GM21528 (cell line): Measurements from ENCODE around the gene SUPT6H.
"Not testable (repeated sequence)": the region's sequence is repeated elsewhere in the genome, so short reads cannot be mapped to it uniquely, and the experiment has no call there.

ENCODE experiments used
- ATAC-seq: cut with Tn5 transposase; IDR thresholded peaks from one replicate; pipeline ENCODE4 v1.9.1; 2021; ENCODE audit warnings: mild to moderate bottlenecking, moderate library complexity; ENCODE audit not compliant: unreplicated experiment, low FRiP score

The SUPT6H gene

DNA sequence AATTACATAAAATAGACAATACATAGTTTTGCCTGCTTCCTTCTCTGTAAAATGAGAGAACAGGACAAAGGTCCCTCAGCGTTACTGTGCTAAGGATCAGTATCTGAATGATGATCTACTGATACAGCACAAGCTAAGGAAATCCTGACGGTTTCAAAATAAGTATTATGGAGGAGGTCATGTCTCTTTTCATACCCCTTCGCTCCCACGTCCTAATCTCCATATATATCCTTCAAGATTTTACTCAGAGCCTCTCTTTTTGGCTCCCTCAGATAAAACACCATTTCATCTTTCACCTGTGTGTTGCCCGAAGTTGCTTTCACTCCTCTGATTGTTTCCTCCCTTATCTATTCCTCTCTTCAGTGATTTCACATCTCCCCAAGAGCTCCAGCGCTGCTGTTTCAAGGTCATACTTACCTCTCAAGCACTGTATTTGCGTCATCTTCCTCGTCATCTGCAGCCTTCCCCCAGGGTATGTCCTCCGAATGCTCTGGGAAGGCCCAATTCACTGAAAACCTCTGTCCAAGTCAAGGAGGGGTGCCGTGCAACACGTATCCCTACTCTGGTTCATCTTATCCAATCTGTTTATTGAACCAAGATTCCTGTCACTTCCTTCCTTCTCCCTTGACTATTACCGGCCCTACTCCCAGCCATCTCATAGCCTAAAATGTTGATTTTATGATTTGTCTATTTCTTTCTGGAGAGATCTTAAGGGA, 15.8 kb upstream of the SUPT6H start:
- no peak for ATAC-seq

DNA sequence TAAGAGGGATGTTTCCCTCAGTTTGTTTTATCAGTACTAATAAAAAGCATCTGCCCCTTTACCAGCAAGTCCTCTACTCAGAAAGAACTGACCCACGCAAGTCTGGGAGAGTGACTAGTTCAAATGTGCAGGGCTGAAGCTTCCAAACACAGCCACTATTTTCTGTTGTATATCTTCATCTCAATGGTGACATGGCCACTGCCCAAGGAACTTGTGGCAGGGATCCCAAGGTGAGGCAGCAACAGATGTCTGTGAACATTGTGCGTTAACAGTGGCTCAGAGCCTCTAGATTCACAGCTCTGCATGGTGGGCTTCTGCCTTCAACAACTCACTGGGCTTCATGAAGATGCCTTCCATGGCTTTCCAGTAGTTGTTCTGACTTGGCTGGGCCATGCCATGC, 13.3 kb upstream of the SUPT6H start:
- no peak for ATAC-seq

DNA sequence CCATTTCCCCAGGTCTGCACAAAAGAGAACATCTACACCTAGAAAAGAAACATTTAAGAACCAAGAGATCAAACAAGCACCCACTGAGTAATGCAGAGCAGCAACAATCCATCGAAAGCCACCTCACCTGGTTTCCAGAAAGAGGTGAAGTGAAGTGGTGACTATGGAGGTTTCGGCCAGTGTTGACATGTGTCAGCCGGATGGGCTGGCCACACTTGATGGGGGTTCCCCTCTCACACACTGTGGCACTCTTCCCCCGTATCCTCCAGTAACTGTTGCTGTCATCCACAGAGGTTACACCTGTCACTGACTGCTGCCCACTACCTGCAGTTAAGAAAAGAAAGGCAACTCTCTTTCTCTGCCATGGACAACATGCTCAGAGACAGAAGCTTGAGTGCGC, 6.8 kb upstream of the SUPT6H start:
- ATAC-seq = no peak

DNA sequence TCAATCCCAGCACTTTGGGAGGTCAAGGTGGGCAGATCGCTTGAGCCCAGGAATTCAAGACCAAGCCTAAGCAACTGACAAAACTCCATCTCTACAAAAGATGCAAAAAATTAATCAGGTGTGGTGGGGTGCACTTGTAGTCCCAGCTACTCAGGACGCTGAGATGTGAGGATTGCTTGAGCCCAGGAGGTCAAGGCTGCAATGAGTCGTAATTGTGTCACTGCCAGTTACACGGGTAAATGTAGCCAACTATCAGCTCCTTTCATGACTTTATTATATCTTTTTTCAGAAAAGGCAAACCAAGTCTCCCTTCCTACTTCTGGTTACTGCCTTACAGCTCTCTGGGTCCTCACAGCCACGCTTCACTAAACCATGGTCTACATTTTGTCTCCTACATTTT, 4.2 kb upstream of the SUPT6H start:
- ATAC-seq = no peak

DNA sequence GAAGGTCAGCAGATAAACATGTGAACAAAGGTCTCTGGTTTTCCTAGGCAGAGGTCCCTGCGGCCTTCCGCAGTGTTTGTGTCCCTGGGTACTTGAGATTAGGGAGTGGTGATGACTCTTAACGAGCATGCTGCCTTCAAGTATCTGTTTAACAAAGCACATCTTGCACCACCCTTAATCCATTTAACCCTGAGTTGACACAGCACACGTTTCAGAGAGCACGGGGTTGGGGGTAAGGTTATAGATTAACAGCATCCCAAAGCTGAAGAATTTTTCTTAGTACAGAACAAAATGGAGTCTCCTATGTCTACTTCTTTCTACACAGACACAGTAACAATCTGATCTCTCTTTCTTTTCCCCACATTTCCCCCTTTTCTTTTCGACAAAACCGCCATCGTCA, 3.7 kb upstream of the SUPT6H start:
- ATAC-seq = not testable (repeated sequence)

DNA sequence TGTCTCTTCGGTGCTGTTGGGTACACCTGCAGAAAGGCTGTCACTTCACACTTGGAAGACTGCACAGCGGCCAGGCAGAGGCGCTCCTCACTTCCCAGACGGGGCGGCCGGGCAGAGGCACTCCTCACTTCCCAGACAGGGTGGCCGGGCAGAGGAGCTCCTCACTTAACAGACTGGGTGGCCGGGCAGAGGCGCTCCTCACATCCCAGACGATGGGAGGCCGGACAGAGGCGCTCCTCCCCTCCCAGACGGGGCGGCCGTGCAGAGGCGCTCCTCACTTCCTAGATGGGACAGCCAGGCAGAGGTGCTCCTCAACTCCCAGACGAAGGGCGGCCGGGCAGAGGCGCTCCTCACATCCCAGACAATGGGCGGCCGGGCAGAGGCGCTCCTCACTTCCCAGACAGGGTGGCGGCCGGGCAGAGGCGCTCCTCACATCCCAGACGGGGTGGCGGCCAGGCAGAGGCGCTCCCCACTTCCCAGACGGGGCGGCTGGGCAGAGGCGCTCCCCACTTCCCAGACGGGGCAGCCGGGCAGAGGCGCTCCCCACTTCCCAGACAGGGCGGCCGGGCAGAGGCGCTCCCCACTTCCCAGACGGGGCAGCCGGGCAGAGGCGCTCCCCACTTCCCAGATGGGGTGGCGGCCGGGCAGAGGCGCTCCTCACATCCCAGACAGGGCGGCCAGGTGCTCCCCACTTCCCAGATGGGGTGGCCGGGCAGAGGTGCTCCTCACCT, 3.1 kb upstream of the SUPT6H start:
- ATAC-seq = not testable (repeated sequence)

DNA sequence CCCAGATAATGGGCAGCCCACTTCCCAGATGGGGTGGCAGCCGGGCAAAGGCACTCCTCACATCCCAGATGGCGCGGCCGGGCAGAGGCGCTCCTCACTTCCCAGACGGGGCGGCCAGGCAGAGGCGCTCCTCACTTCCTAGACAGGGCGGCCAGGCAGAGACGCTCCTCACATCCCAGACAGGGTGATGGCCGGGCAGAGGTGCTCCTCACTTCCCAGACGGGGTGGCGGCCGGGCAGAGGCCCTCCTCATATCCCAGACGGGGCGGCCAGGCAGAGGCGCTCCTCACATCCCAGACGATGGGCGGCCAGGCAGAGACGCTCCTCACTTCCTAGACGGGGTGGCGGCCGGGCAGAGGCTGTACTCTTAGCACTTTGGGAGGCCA, 2.5 kb upstream of the SUPT6H start:
- not testable (repeated sequence) for ATAC-seq

DNA sequence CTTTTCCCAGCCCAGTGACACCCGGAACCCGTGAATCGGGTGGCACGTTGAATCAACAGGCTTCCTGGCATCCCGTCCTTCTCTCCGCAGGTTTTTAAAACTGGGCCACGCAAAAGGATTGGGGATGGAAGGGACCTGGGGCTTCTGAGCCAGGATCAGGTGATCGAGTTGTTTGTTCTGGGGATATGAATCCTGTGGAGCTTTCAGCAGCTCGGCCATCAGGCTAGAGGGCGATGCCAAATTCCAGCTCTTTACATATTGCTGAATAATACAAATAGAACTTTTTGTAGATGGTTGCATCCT, 473 bp downstream of the SUPT6H start:
- ATAC-seq = no peak

DNA sequence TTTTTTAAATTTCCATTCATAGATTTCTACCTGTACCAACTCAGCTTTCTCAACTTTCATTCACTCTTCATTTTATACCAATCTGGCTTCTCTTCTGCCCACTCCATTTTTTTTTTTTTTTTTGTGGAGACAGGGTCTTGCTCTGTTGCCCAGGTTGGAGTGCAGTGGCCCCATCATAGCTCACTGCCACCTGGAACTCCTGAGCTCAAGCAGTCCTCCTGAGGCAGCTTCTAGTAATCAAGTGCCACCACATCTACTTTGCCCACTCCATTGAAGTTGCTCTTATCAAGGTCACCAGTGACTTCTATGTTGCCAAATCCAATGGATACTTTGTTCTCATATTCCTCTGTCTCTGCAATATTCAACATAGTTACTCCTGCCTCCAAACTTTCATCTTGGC, 1.7 kb downstream of the SUPT6H start:
- ATAC-seq = no peak

DNA sequence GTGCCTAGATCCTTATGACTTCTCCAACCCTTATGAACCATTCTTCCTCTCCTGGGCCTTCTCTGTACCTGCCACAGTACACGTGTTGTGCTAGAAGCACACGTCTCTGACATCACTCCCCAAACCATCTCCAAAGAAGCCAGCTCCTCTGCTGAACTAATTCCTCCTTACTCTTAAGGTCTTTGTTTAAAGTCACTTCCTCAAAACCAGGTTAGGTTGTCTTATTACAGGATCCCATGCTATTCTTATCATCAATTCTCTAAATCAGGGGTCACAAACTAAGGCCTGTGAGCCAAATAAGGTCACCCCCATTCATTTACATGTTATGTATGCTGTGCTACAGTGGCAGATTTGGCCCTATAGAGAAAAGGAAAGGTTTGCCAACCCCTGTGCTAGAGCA, 4.0 kb downstream of the SUPT6H start:
- no peak for ATAC-seq

DNA sequence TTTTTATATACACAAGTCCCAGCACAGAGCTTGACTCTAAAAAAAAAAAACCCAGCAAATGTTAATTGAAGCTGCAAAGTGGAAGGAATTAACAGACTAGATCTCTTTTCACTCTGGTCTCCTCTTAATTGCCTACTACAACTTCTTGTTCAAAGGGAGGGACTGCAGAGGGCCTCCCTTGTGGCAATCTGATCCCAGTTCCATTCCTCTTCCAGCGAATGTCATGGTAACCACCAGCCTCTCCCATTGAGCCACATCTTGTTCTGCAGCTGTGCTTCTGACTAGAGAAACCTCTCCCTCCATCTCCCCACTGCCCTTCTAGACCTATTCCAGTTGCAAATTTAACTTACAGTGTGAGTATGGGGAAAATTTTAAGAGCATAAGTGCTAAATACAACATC, 5.9 kb downstream of the SUPT6H start:
- ATAC-seq = no peak

DNA sequence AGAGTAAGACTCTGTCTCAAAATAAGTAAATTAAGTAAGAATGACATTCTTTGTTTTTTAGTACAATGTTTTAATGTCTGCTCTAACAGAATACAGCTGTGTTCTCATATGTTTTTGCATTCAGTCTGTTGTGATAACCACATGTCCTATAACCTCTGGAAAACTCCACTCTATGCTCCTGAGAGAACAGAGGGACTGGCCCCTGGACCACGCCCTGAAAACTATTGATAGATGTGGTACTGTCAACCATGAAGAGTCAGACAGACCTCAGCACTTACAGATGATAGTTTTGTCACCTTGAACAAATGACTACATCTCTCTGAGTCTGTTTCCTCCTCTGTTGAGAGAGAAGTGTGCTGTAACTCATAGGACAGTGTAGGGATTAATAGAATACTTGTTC, 7.9 kb downstream of the SUPT6H start:
- ATAC-seq = no peak

DNA sequence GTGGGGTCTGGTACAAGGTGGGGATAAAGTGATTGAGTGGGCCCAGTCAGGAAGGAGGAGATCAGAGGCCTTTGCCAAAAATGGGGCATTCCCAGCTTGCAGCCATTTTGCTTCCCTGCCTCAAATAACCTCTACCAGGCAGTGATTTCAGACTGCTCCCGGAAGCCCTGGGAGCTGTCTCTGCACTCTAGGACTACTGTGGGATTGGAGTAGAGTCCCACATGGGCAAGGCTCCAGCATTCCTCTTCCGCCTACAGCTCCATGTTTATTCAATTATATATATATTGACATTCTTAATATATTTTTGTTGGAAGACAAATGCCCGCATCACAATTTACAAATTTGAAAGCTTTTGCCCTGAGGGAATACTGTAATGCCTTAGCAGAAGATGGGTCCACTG, 13.5 kb downstream of the SUPT6H start:
- ATAC-seq = no peak

DNA sequence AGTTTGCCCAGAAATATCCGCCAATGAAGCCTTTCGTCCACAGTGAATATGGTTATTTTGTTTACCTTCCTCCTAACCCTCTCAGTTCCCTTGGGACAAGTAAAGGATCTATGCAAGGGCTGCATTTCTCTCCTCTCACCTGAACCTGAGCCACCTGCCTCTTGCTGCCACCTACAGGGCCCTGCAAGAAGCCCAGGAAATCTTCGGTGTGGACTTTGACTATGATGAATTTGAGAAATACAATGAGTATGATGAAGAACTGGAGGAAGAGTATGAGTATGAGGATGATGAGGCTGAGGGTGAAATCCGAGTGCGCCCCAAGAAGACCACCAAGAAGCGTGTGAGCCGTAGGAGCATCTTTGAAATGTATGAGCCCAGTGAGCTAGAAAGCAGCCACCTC, 14.0 kb downstream of the SUPT6H start:
- no peak for ATAC-seq

DNA sequence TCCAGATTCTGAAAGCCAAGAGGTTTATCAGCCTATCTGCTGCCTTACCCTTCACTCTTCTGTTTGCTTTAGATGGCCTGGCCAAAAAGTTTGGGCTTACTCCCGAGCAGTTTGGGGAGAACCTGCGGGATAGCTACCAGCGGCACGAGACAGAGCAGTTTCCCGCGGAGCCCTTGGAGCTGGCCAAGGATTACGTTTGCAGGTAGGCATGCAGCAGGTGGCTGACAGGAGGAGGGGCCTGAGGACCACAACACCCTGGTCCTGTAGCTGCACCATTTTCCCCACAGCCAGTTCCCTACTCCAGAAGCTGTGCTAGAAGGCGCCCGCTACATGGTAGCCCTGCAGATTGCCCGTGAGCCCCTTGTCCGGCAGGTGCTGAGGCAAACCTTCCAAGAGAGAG, 20.6 kb downstream of the SUPT6H start:
- ATAC-seq = no peak

DNA sequence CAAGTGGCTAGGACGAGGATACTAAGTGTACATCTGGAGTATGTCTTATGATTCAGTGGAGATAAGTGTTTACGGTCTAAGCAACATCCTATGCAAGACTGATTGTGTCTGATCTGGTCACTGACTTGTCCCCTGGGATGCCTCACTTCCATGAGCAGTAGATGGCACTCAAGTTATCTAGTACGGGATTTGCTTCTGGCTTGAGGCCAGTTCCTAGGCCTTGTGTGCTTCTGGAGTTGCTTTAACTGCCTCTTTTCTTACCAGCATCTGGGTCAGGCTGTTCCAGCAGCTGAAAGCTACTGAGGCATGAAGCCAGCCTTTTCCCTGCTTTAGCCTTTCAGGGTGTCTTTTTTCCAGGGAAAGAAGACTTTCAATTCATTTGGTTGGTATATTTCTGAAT, 23.0 kb downstream of the SUPT6H start:
- no peak for ATAC-seq

DNA sequence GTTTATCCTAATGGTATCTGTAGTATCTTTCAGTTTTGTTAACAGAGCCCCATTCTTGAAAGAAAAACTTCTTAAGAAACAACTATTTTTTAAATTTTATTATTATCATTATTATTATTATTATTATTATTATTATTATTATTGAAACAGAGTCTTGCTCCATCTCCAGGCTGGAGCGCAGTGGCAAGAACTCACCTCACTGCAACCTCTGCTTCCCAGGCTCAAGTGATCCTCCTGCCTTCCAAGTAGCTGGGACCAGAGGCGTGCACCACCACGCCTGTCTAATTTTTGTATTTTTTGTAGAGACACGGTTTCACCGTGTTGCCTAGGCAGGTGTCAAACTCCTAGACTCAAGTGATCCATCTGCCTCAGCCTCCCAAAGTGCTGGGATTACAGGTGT, 23.4 kb downstream of the SUPT6H start:
- ATAC-seq = no peak

DNA sequence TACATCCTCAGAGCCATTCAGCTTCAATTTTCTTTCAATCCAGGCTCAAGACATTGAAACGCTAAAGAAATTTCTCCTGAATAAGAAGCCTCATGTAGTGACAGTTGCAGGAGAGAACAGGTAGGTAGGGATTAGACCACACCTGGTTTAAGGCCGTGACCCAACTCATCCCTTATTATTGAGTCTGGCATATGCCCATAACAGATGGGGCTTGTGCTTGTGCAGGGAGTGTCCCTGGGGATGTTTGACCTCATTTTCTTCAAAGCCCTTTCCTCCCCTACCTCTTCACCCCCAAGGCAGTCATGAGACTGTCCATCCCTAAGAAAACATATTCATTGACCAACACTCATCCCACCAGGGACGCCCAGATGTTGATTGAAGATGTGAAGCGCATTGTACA, 24.3 kb downstream of the SUPT6H start:
- no peak for ATAC-seq

DNA sequence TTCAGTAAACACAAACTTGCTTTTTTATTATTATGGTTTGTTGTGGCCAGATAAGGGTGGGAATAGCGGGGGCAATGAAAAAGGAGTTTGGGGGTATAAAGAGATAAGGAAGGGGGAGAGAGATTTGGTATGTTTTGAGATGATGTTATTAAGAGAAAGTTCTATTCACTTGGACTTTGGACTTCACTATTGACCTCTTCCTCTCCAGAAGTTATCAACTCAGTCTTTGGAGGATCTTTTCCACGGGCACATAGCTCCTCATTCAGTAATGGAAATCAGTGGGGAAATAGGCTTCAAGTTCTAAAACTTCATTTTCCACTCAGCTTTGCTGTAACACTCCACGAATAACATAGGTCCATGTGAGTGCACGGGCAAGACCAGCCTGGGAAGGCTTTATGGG, 26.5 kb downstream of the SUPT6H start:
- ATAC-seq = no peak

DNA sequence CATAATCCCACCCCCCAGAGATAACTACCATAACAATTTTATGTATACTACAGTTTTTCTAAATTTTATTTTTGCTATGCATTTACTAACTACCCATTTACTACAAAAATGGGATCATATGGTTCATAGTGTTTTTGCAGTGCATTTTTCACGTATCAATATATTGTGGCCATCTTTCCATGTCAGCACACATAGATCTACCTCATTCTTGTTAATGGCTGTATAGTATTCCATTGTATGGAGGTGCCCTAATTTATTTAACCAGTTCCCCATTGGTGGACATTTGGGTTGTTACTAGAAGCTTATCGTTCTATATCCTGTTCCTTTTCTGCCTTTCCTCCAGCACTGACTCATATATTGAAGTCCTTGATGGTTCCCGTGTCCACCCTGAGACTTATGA, 27.0 kb downstream of the SUPT6H start:
- no peak for ATAC-seq

DNA sequence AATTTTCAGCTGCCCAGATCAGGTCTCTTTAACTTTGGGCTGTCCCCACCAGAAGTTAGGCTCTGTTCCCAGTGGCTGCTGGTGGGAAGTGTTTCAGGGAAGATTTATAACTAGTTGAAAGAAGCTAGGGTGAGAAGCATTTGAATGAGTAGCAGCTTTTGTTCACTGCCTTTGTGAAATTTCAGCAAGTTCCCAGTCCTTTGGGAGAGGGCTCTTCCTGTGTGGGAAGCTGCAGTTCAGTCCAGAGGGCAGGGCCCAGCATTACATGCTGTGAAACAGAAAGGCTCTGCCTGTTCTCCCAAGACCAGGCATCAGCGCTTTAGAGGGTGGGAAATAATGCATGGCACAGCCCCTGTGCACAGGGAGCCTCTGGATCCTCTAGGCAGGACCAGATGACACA, 31.9 kb downstream of the SUPT6H start:
- ATAC-seq = no peak

DNA sequence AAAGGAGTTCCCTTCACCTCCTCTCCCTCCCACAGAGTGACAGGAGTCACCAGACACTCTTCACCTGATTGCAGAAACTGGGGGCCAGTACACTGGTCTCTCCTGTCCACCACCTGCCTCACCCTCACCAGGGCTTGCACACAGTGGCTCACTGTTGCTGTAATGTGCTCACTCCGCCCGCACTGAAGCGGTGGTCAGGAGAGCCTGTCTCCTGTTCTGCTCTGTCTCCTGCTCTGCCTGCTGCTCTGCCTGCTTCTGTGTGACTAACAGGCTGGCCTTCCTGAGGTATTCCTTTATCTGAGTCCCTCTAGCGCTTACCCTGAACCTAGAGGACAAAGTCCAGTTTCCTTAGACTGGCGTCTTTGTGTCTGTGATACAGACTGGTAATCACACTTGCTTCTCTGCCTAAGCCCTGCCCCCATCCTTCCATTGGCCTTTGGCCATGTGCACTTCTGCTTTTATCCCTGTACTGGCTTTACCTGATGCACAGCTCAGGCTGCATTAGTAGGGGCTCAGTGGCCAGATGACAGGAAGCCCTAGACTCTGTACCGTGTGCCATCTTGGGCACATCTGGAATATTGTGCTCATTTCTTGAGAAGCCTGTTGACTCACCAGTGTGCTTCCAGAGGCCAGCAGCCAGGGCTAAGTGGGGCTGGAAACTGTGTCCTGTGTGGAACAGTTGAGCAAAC, 36.4 kb downstream of the SUPT6H start:
- ATAC-seq = no peak
